GM18951 (cell line): Measurements from ENCODE around the gene DDX47.
"Not testable (repeated sequence)": the region's sequence is repeated elsewhere in the genome, so short reads cannot be mapped to it uniquely, and the experiment has no call there.

ENCODE experiments used
- POLR2A ChIP-seq: IDR thresholded peaks from 4 replicates; pipeline ENCODE4 v1.6.1; 2011; ENCODE audit warnings: mild to moderate bottlenecking; ENCODE audit not compliant: insufficient read length, insufficient read depth; ENCODE audit errors: extremely low read depth
- in situ Hi-C: fragments of 300-500 bp; cut with MboI; formaldehyde crosslinking; loops from one replicate; pipeline ENCODE4 v1.12.0; 2022; ENCODE audit warnings: low sequenced_read_pairs, mixed read lengths, inconsistent platforms; ENCODE audit not compliant: unreplicated experiment

DDX47 gene

DNA sequence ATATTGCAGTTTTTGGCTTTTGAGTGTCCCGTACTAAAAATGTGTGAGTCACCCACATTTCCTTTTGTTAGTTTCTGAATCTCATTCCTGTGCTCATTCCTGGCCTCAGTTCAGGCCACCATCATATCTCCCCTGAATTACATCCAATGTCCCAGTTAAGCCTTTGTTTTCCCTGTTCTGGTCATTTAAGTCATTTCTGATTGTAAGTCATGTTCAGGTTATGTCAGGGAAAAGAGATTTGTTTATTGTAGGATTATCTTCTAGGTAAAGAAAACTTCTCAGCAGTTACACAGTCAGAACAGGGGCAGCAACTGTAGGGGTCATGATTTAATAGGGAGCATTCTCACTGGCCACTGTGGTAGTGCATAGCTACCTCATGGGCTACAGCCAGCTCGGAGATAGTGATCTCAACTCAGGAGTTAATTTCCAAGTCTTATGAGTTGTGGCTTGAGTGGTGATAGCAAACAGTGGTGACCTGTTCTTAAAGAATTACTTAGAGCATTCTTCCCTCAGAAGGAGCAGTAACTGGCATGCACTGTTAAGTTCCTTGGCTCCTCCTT lies 6.7 kb downstream of the DDX47 start:
- no peak for TF ChIP-seq POLR2A
- in situ Hi-C loops, result no loop called here

DNA sequence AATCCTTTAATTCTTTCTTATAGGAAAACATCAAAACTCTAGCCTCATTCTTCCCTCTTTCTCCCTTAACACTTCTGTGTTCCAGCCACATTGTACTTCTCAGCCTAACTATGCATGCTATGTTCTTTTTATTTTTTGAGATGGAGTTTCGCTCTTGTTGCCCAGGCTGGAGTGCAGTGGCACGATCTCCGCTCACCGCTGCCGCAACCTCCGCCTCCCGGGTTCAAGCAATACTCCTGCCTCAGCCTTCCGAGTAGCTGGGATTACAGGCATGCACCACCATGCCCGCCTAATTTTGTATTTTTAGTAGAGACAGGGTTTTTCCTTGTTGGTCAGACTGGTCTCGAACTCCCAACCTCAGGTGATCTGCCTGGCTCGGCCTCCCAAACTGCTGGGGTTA lies 7.2 kb downstream of the DDX47 start:
- in situ Hi-C loops, result not testable (repeated sequence)

DNA sequence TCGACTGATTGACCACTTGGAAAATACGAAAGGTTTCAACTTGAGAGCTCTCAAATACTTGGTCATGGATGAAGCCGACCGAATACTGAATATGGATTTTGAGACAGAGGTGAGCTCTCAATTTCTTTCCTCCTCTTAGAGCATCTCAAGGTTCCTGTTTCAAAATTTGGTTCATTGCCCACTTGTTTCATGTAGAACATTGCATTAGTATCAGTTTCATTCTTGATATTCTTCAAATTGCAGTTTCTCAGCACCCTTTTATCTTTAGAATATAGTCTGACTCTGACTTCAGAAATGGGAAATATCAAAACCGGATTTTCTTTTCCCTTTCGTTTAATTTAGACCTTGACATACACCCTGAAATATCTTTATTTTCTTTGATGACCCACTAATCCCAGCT lies 8.8 kb downstream of the DDX47 start:
- in situ Hi-C loops, result no loop called here
- TF ChIP-seq POLR2A, result no peak

DNA sequence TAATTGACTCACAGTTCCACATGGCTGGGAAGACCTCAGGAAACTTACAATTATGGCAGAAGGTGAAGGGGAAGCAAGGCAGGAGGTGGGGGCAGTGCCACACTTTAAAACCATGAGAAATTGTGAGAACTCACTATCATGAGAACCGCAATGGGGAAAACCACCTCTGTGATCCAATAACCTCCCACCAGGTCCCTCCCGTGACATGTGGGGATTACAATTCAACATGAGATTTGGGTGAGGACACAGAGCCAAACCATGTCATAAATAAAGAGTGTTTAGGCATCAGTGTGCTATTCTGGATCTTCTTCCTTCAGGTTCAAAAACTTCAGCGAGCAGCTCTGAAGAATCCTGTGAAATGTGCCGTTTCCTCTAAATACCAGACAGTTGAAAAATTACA lies 9.7 kb downstream of the DDX47 start:
- no peak for TF ChIP-seq POLR2A
- in situ Hi-C loops, result no loop called here

DNA sequence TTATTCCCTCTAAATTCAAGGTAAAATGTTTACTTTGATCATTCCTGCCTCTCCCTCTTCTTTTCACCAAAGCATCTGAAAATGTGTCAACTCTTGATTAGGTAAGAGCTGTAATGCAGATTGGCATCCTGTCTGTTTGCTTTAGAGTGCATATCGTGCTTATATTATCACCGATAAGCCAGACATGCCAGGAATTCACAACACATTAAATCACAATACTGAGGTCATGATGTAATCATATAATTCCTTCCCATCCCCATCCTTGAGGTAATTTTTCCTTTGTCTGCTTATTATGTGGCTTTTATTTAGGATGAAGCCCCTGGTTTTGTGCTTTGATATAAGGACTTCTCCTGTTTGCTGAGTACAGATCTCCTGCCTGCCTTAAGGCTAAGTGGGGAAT lies 10.2 kb downstream of the DDX47 start:
- in situ Hi-C loops, result no loop called here

DNA sequence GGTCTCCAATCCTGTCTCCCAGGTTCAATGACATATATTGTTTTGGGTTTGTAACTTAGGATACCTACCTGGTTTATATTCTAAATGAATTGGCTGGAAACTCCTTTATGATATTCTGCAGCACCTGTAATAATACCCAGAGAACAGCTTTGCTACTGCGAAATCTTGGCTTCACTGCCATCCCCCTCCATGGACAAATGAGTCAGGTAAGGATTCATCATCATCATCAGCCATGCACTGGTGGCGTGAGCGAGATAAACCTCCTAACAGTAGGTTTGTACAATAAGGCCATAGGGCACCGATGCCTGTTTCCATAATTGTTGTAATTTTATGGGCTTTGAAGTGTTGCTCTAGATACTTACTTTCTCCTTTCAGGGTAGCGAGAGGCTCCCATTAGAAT lies 10.7 kb downstream of the DDX47 start:
- in situ Hi-C loops, result no loop called here
- no peak for TF ChIP-seq POLR2A

More for the DNA sequence above, 10.2 kb downstream of the DDX47 start:
- no peak for TF ChIP-seq POLR2A

DNA sequence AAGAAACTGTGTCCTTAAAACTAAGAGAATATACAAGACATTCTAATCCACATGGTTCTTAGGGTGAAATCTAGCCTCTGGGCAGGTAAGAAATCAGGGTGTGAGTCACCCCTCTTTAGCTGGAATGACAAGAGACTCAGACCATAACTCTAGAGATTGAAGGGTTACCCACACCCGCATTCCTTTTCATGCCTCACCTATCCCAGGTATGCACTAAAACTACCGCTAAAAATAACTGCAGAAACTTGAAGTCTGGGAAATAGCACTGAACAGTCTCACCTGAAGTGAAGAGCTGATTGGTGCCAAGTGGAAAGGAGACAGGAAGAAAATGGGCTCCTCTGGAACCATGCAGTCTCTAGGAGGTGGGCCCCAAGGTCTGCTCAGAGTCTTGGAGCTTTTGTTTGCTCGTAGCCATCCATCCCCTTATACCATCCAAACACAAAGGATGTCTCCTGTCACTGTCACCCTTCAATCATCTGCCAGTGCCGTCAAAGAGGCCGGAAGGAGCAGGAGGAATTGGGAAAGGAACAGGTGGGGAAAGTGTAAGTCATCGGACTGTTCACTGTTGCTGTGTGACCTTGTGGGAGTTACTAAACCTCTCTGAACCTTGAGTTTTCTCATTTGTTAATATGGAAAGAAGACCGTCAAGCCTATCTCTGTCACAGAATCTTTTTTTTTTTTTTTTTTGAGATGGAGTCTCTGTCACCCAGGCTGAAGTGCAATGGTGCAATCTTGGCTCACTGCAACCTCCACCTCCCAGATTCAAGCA lies 22.4 kb downstream of the DDX47 start:
- in situ Hi-C loops, result no loop called here
- no peak for TF ChIP-seq POLR2A

DNA sequence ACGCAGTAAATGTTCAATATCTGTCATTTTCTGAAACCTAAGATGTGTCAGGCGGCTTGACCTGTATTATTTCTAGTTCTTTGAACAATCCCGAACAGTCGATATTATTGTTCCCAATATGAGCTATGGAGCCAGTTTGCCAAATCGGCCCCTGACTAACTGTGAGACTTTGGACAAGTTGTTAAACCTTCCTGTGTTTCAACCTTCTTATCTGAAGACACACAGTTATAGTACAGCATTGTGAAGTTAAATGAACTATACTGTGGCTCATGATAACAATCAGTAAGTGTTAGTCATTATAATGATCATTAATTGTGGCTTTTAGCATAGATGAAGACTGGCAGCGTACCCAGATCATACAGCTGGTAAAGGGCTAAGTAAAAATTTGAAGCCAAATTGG lies 23.4 kb downstream of the DDX47 start:
- in situ Hi-C loops, result no loop called here
- TF ChIP-seq POLR2A, result no peak

DNA sequence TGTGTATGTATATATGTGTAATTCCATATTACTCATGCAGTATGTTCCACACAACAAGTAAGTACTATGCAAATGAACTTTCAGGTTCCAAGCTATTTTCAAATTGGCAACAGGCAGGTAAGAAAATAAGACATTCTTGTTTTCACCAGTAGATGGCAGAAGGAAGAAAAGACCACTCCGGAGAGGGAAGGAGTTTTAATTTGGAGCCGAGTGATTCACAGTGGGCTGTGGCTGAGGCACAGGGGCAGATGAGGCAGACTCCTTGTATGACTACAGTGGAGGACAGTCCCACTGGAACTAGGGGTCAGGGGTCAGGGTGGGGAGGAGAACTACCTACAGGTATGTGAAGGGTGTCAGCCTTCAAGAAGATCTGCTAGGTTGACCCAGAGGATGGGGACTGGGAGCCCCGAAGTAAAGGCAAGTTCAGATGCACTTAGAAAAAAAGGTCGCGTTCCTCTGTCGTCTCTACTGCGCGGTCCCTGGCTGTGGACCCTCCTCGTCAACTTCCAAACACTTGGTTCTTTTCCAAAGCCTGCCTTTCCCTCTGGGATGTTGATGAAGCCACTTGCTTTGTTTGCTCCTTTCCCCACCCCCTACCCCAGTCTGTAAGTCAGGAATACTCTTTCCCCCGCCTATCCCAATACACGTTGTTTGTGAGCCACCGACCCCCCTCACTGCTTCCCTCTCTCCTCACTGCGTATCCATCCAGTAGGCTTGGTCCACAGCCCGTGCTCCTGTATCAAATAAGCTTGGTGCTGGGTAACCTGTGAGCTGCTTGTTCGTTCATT lies 24.1 kb downstream of the DDX47 start:
- in situ Hi-C loops, result no loop called here
- TF ChIP-seq POLR2A, result no peak

DNA sequence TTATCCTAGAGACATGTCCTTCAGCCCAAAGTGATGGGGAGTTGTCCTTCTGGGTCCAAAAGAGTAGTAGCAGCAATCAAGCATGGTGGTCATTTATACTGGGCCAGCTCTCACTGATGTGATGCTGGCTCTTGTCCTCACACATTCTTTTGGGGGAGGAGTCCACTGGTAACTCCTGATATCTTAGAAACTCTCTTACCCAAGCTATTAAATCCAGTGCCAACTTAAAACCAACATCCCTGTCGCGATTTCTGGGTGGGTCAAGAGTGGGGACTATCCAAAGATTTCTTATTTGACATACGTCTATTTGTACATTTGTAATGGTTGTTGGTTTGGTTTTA lies 24.6 kb downstream of the DDX47 start:
- no peak for TF ChIP-seq POLR2A
- in situ Hi-C loops, result no loop called here

DNA sequence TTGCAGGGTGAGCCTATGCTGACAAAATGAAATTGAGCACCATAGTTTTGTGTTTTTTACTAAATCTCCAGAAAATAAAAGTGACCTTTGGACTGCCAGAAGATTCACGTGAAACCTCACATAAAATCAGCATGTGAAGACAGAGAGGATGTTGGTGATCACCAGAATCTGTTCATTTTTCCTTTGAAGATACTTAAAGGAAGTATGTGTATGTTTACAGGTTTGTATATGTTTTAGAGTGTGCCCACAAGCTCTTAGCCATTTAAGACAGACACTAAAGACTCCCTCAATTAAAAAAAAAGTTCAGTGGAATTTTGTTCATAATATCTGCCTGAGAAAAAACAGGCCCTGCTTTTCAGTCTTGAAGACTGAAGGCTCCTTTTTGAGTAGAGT lies 25.9 kb downstream of the DDX47 start:
- in situ Hi-C loops, result no loop called here
- TF ChIP-seq POLR2A, result no peak

DNA sequence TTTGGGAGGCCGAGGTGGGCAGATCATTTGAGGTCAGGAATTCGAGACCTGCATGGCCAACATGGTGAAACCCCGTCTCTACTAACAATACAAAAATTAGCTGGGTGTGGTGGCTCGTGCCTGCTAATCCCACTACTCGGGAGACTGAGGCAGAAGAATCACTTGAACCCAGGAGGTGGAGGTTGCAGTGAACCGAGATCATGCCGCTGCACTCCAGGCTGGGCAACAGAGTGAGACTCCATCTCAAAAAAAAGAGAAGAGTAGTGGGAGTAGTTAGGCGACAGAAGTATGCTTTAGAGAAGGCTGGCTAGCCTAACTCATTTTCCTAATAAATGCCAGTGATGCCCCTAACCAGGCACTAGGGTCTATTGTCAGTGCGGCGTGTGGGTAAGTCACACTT lies 26.3 kb downstream of the DDX47 start:
- in situ Hi-C loops, result not testable (repeated sequence)

DNA sequence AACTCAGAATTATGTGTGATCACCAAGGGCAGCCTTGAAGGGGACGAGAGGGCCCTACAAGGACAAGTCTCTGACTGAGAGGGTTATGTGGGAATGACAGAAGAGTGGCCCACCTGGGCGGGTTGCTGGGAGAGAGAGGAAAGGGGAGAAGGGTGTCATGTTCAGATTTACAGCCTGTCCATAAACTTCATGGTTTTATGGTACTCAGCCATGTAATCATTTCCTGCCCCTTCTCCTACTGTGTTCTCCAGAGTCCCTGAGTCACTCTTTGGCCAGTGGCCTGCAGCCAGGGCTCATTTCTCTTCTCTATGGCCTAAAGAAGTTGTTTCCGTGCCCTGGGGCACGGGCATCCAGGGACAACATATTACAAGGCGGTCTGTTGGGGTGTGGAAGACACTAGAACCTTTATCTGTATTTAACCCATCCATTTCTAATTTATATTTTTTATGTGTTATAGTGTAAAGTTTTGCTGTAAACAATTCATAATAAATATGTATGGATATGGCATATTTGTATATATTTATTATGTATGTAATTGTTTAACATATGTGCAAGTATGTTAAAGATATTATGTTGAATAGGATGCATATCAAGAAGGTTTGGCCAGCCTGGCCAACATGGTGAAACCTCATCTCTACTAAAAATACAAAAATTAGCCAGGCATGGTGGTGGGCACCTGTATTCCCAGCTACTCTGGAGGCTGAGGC lies 26.9 kb downstream of the DDX47 start:
- no peak for TF ChIP-seq POLR2A
- in situ Hi-C loops, result no loop called here

DNA sequence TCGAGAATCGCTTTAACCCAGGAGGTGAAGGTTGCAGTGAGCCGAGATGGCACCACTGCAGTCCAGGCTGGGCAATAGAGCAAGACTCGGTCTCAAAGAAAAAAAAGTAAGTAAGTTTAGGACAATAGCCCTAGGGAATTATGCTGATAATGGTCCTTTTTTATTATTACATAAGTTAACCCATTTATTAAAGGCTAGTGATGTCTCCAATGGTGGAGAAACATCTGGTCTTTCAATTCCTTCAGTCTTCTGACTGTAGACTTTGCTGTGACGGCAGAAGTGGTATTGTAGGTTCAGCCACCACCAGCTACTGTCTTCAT lies 27.4 kb downstream of the DDX47 start:
- in situ Hi-C loops, result no loop called here
- TF ChIP-seq POLR2A, result no peak

DNA sequence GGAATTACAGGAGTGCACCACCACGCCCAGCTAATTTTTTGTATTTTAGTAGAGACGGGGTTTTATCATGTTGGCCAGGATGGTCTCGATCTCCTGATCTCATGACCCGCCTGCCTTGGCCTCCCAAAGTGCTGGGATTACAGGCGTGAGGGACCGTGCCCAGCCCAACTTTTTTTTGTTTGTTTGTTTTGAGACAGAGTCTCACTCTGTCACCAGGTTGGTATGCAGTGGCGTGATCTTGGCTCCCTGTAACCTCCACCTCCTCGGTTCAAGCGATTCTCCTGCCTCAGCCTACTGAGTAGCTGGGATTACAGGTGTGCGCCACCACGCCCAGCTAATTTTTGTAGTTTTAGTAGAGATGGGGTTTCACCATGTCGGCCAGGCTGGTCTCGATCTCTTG lies 28.3 kb downstream of the DDX47 start:
- in situ Hi-C loops, result not testable (repeated sequence)
